ENCODE measurements around the gene ARHGAP24.

- TF ChIP-seq CTCF (IDR thresholded peaks at IDR 0.05) (no peak), POLR2AphosphoS5 (IDR thresholded peaks at IDR 0.05) (no peak), POLR2A (IDR thresholded peaks at IDR 0.05) (no peak)
Measured at GRCh38 chr4:85531560-85532341, 56.8 kb downstream of the ARHGAP24 start.

Data from breast epithelium (tissue), 3 donors.